Bronchial smooth muscle cell (primary cell): Measurements from ENCODE around the gene PLCZ1. TPM values are rescaled to one million over a fixed set of nuclear protein-coding genes. Genes with fewer than 3 reads are reported as not detected.

Experiments
- total RNA-seq: library from RNA; depleted of rRNA; stranded (reverse); fragments of >200 nt; gene quantifications from 2 replicates; pipeline ENCODE4 v1.2.1, GENCODE V29; 2014

The PLCZ1 gene, protein sequence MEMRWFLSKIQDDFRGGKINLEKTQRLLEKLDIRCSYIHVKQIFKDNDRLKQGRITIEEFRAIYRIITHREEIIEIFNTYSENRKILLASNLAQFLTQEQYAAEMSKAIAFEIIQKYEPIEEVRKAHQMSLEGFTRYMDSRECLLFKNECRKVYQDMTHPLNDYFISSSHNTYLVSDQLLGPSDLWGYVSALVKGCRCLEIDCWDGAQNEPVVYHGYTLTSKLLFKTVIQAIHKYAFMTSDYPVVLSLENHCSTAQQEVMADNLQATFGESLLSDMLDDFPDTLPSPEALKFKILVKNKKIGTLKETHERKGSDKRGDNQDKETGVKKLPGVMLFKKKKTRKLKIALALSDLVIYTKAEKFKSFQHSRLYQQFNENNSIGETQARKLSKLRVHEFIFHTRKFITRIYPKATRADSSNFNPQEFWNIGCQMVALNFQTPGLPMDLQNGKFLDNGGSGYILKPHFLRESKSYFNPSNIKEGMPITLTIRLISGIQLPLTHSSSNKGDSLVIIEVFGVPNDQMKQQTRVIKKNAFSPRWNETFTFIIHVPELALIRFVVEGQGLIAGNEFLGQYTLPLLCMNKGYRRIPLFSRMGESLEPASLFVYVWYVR
- not detected in 2 replicates for total RNA-seq

DNA sequence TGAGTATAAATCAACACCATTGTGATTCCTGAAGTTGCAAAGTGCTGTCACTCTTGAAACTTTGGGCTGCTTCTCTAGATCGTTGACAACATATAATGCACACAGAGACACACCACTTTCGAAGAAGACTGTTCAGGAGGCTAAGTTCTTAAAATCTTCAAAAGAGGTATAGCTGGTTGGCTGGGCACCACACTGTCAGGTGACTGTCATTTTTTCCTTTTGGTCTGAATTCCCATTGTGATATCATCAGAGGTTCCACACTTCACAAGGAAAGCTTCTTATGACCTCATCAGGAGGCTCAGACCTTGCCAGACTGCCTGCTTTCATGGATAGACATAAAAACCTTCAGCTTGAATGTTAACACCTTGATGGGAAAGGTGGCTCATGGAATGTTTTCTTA lies at the start of gene PLCZ1, which contains the start of gene CAPZA3:
PLCZ1 (minus strand) TSS at position 194 of the 400 bp plus-strand sequence. CDS start 641 bp downstream, outside the sequence.
CAPZA3 (plus strand) TSS at position 301 of the 400 bp plus-strand sequence. CDS start 150 bp downstream, outside the sequence.

Other genes with a start within 250 kb of the PLCZ1 start
- gene CAPZA3, start 107 bp upstream of the PLCZ1 start, total RNA-seq: not detected in 2 replicates